ENCODE results near the gene PTPRT. TPM values are rescaled to one million over a fixed set of nuclear protein-coding genes. Genes with fewer than 3 reads are reported as not detected.

PTPRT gene
- total RNA-seq, 1 donor from 2014 or later: not detected

GRCh38 chr20:42744756-42745465 is 444.8 kb downstream of the PTPRT start:
- H3K27ac ChIP-seq: no peak overlapping the region
- no peaks in the 10 kb centered on the region for H3K36me3 ChIP-seq
- H3K4me1 ChIP-seq: no peaks in the 10 kb centered on the region
- TF ChIP-seq CTCF (IDR thresholded peaks at IDR 0.05) (no peak), POLR2AphosphoS5 (IDR thresholded peaks at IDR 0.05; ENCODE audit: insufficient read depth in 1 of 2, low read depth in 1 of 2) (no peak), POLR2A (IDR thresholded peaks at IDR 0.05) (no peak)
- H3K4me3 ChIP-seq: no peak overlapping the region
- H3K9me3 ChIP-seq: no peaks in the 10 kb centered on the region
- no peaks in the 10 kb centered on the region for H3K27me3 ChIP-seq
- no peak for DNase-seq (ENCODE audit: extremely low spot score in 2 of 2)
- intact Hi-C loops (cut with DNase I): no loop called here

GRCh38 chr20:42742926-42743325 is 446.8 kb downstream of the PTPRT start:
- DNase-seq (ENCODE audit: extremely low spot score in 2 of 2): no peak
- no peak overlapping the region for H3K4me3 ChIP-seq
- H3K27ac ChIP-seq: no peak overlapping the region
- no peaks in the 10 kb centered on the region for H3K27me3 ChIP-seq
- no peaks in the 10 kb centered on the region for H3K9me3 ChIP-seq
- H3K4me1 ChIP-seq: no peaks in the 10 kb centered on the region
- H3K36me3 ChIP-seq: no peaks in the 10 kb centered on the region
- no peak for TF ChIP-seq POLR2AphosphoS5 (IDR thresholded peaks at IDR 0.05; ENCODE audit: insufficient read depth in 1 of 2, low read depth in 1 of 2)
- no peak for TF ChIP-seq POLR2A (IDR thresholded peaks at IDR 0.05)
- TF ChIP-seq CTCF (IDR thresholded peaks at IDR 0.05): no peak
- intact Hi-C loops (cut with DNase I): no loop called here

- no peaks in the 10 kb centered on the region for H3K4me1 ChIP-seq
- no peaks in the 10 kb centered on the region for H3K9me3 ChIP-seq
- H3K36me3 ChIP-seq: no peaks in the 10 kb centered on the region
- no peaks in the 10 kb centered on the region for H3K27me3 ChIP-seq
- no peak for DNase-seq (ENCODE audit: extremely low spot score in 2 of 2)
- no peak overlapping the region for H3K4me3 ChIP-seq
- H3K27ac ChIP-seq: no peak overlapping the region
- TF ChIP-seq CTCF (IDR thresholded peaks at IDR 0.05) (no peak), POLR2A (IDR thresholded peaks at IDR 0.05) (no peak), POLR2AphosphoS5 (IDR thresholded peaks at IDR 0.05; ENCODE audit: insufficient read depth in 1 of 2, low read depth in 1 of 2) (no peak)
- intact Hi-C loops (cut with DNase I): no loop called here
Observed at GRCh38 chr20:42741906-42742305, 447.8 kb downstream of the PTPRT start.

DNA sequence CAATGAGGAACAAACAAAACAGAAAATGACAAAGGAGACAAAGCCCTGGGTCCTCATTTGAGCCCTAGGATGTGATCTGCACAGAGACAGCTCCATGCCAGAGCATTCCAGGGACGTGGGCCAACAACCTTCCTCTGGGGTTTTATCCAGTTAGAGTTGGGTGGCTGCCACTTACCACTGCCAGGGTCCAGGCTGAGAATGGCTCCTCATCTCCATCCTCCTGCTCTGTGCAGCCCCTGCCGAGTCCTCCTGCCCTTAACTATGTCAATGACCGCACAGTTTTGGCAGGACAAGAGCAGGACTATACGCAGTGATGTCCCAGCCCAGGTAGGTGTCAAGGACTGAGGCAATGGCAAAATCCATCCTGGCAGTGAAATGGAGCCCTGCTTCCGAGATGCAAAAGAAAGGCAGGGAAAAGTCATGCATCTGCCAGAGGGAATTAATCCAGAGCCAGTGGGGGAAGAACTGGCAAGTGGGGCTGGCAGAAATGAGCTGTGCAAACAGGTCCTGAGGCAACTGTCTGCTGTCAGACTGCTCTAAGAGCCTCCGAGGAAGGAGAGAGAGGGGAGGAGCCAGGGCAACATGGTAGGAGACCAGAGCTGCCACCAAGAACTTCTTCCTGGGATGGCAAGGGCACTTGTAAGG is 449.4 kb downstream of the PTPRT start:
- no peaks in the 10 kb centered on the region for H3K27me3 ChIP-seq
- no peak overlapping the region for H3K27ac ChIP-seq
- no peak for TF ChIP-seq POLR2A (IDR thresholded peaks at IDR 0.05)
- no peak for TF ChIP-seq POLR2AphosphoS5 (IDR thresholded peaks at IDR 0.05; ENCODE audit: insufficient read depth in 1 of 2, low read depth in 1 of 2)
- TF ChIP-seq CTCF (IDR thresholded peaks at IDR 0.05): no peak
- no peak for DNase-seq (ENCODE audit: extremely low spot score in 2 of 2)
- intact Hi-C loops (cut with DNase I): no loop called here
- no peaks in the 10 kb centered on the region for H3K36me3 ChIP-seq
- H3K4me3 ChIP-seq: no peak overlapping the region
- no peaks in the 10 kb centered on the region for H3K9me3 ChIP-seq
- no peaks in the 10 kb centered on the region for H3K4me1 ChIP-seq

GRCh38 chr20:42739683-42740082 is 450.0 kb downstream of the PTPRT start:
- H3K36me3 ChIP-seq: no peaks in the 10 kb centered on the region
- H3K27me3 ChIP-seq: no peaks in the 10 kb centered on the region
- DNase-seq (ENCODE audit: extremely low spot score in 2 of 2): no peak
- intact Hi-C loops (cut with DNase I): no loop called here
- no peaks in the 10 kb centered on the region for H3K9me3 ChIP-seq
- TF ChIP-seq CTCF (IDR thresholded peaks at IDR 0.05): no peak
- TF ChIP-seq POLR2A (IDR thresholded peaks at IDR 0.05): no peak
- no peak for TF ChIP-seq POLR2AphosphoS5 (IDR thresholded peaks at IDR 0.05; ENCODE audit: insufficient read depth in 1 of 2, low read depth in 1 of 2)
- no peak overlapping the region for H3K27ac ChIP-seq
- H3K4me1 ChIP-seq: no peaks in the 10 kb centered on the region
- H3K4me3 ChIP-seq: no peak overlapping the region
